Measurements from ENCODE around the gene PATJ. TPM values are rescaled to one million over a fixed set of nuclear protein-coding genes. Genes with fewer than 3 reads are reported as not detected.

Gene PATJ
- total and polyA plus RNA-seq, 2 donors (not counting 3 experiments of a cell fraction or from before 2014, with no cell fraction given) = 1.1 to 3.0 TPM

GRCh38 chr1:62210960-62211359 lies 468.7 kb downstream of the PATJ start:
- intact Hi-C loops (cut with micrococcal nuclease) = no loop called here
- no peaks in the 10 kb centered on the region for H4K20me1 ChIP-seq (replicated peaks; ENCODE audit: control insufficient read depth, extremely low read depth, insufficient read depth, low read length)
- no peak overlapping the region for H3K27ac ChIP-seq (ENCODE audit: insufficient read depth, low read depth, low read length)
- dilution Hi-C loops (cut with MboI; ENCODE audit: extremely low pct_ligation_motif_present, low sequenced_read_pairs) = no loop called here
- no peaks in the 10 kb centered on the region for H3K9me1 ChIP-seq (replicated peaks; ENCODE audit: control insufficient read depth, extremely low read depth, insufficient read depth, low read length)
- H2AFZ ChIP-seq (ENCODE audit: low read depth, low read length) = no peak overlapping the region
- BruUV-seq (replicated peaks) = no TSS peak
- H3K36me3 ChIP-seq (ENCODE audit: control insufficient read depth in 2 of 2, extremely low read depth in 1 of 2, insufficient read depth in 2 of 2, low read length in 2 of 2) = no peaks in the 10 kb centered on the region
- H3K4me3 ChIP-seq (replicated peaks in 1 of 3; ENCODE audit: insufficient read depth in 1 of 3, low read depth in 1 of 3, low read length in 3 of 3) = no peak overlapping the region
- DNase-seq (ENCODE audit: low read depth, low spot score) = no peak
- H3K9ac ChIP-seq (replicated peaks; ENCODE audit: extremely low read depth, insufficient read depth, low read length) = no peak overlapping the region
- H3K79me2 ChIP-seq (ENCODE audit: control insufficient read depth, insufficient read depth, low read length) = no peaks in the 10 kb centered on the region
- H3K4me2 ChIP-seq (ENCODE audit: insufficient read depth, low read length) = no peak overlapping the region
- no peak for FAIRE-seq
- ChIA-PET CTCF (no interaction called here), POLR2A (no interaction called here)
- TF ChIP-seq EZH2 (IDR thresholded peaks at IDR 0.05; ENCODE audit: borderline replicate concordance, low read depth, low read length, severe bottlenecking) (no peak), POLR2AphosphoS5 (IDR thresholded peaks at IDR 0.05; ENCODE audit: insufficient read depth, low read depth, low read length) (no peak)
- no peaks in the 10 kb centered on the region for H3K4me1 ChIP-seq (ENCODE audit: control insufficient read depth, extremely low read depth, insufficient read depth, low read length)
- H3K9me3 ChIP-seq (replicated peaks; ENCODE audit: control insufficient read depth, insufficient read depth, low read length) = no peaks in the 10 kb centered on the region
- no peaks in the 10 kb centered on the region for H3K27me3 ChIP-seq (ENCODE audit: control insufficient read depth in 2 of 2, insufficient read depth in 2 of 2, low read length in 2 of 2)

- DNase-seq (ENCODE audit: low read depth, low spot score) (no peak), FAIRE-seq (no peak)
- Histone ChIP-seq H3K27me3 (ENCODE audit: control insufficient read depth in 2 of 2, insufficient read depth in 2 of 2, low read length in 2 of 2) (no peaks in the 10 kb centered on the region), H3K9me1 (replicated peaks; ENCODE audit: control insufficient read depth, extremely low read depth, insufficient read depth, low read length) (no peaks in the 10 kb centered on the region), H3K4me3 (replicated peaks in 1 of 3; ENCODE audit: insufficient read depth in 1 of 3, low read depth in 1 of 3, low read length in 3 of 3) (no peak overlapping the region), H3K79me2 (ENCODE audit: control insufficient read depth, insufficient read depth, low read length) (no peaks in the 10 kb centered on the region), H3K9ac (replicated peaks; ENCODE audit: extremely low read depth, insufficient read depth, low read length) (no peak overlapping the region), H3K27ac (ENCODE audit: insufficient read depth, low read depth, low read length) (no peak overlapping the region), H3K4me1 (ENCODE audit: control insufficient read depth, extremely low read depth, insufficient read depth, low read length) (no peaks in the 10 kb centered on the region), H2AFZ (ENCODE audit: low read depth, low read length) (no peak overlapping the region), H3K9me3 (replicated peaks; ENCODE audit: control insufficient read depth, insufficient read depth, low read length) (no peaks in the 10 kb centered on the region), H4K20me1 (replicated peaks; ENCODE audit: control insufficient read depth, extremely low read depth, insufficient read depth, low read length) (no peaks in the 10 kb centered on the region), H3K36me3 (ENCODE audit: control insufficient read depth in 2 of 2, extremely low read depth in 1 of 2, insufficient read depth in 2 of 2, low read length in 2 of 2) (no peaks in the 10 kb centered on the region), H3K4me2 (ENCODE audit: insufficient read depth, low read length) (no peak overlapping the region)
- BruUV-seq (replicated peaks) = no TSS peak
- ChIA-PET POLR2A (no interaction called here), CTCF (no interaction called here)
- intact Hi-C loops (cut with micrococcal nuclease) = no loop called here
- dilution Hi-C loops (cut with MboI; ENCODE audit: extremely low pct_ligation_motif_present, low sequenced_read_pairs) = no loop called here
- no peak for TF ChIP-seq CTCF (IDR thresholded peaks at IDR 0.05; ENCODE audit: extremely low read depth in 1 of 2, insufficient read depth in 1 of 2, low read depth in 1 of 2, low read length in 2 of 2)
- no peak for TF ChIP-seq POLR2AphosphoS5 (IDR thresholded peaks at IDR 0.05; ENCODE audit: insufficient read depth, low read depth, low read length)
- no peak for TF ChIP-seq POLR2A (IDR thresholded peaks at IDR 0.05; ENCODE audit: low read depth, low read length)
- no peak for TF ChIP-seq JUN (IDR thresholded peaks at IDR 0.05; ENCODE audit: borderline replicate concordance, insufficient read depth, insufficient read length, low read depth)
- TF ChIP-seq FOS (IDR thresholded peaks at IDR 0.05; ENCODE audit: borderline replicate concordance, insufficient read depth, low read length) = no peak
- no peak for TF ChIP-seq EZH2 (IDR thresholded peaks at IDR 0.05; ENCODE audit: borderline replicate concordance, low read depth, low read length, severe bottlenecking)
- no peak for TF ChIP-seq MYC (IDR thresholded peaks at IDR 0.05; ENCODE audit: low read depth, low read length)
- TF ChIP-seq MAX (IDR thresholded peaks at IDR 0.05; ENCODE audit: insufficient read depth, insufficient read length) = no peak
- no peak for TF ChIP-seq GATA2 (IDR thresholded peaks at IDR 0.05; ENCODE audit: insufficient read depth, insufficient read length, low read depth, low read length)
Observed at GRCh38 chr1:62212411-62212810, 470.1 kb downstream of the PATJ start.

Data from endothelial cell of umbilical vein (primary cell).